NCI-H128 (cell line): Measurements from ENCODE around the gene CENPL.
"Not testable (repeated sequence)": the region's sequence is repeated elsewhere in the genome, so short reads cannot be mapped to it uniquely, and the experiment has no call there.

Experiments used
- DNase-seq: peaks from one replicate; lab custom pipeline; 2025; ENCODE audit not compliant: unreplicated experiment; lab: John Stamatoyannopoulos, UW

CENPL gene

GRCh38 chr1:173764331-173764730, 60.4 kb downstream of the CENPL start:
- not testable (repeated sequence) for DNase-seq

GRCh38 chr1:173758980-173759379, 65.7 kb downstream of the CENPL start:
- DNase-seq, result no peak

- DNase-seq, result no peak
Measured at GRCh38 chr1:173758110-173758509, 66.6 kb downstream of the CENPL start.

GRCh38 chr1:173757666-173758065, 67.0 kb downstream of the CENPL start:
- no peak for DNase-seq

DNA sequence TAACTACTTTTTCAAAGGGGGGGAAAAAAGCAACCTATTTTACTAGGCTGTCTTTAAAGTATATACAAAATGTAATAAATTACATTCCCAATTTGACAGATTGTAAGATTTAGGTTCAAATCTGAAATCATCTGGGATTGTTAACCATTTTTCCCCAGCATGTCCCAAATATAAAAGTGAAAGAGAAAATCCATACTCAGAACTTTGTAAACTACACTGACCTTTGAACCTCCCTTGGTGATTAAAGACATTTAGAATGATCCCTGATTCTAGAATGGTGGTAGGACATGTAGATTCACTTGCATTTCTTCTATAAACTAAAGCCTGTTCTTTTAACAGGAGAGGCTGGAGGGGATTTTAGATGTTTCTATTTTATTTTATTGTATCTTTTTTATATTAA, 70.9 kb downstream of the CENPL start:
- DNase-seq, result no peak
